SJSA1 (cell line): ENCODE data around the gene LHX3. TPM values are rescaled to one million over a fixed set of nuclear protein-coding genes. Genes with fewer than 3 reads are reported as not detected.

ENCODE experiments used
- DNase-seq, 2 experiments: peaks; one replicate each; pipeline ENCODE4 v3.0.0-alpha.2; 2015 to 2020; ENCODE audit warnings: low spot score in 2 of 2, low read depth in 1 of 2
- H3K27ac ChIP-seq: fragments of 250-450 bp; sonication (Bioruptor Pico); 2 replicates; pipeline ENCODE4 v1.5.1; 2020; ENCODE audit warnings: mild to moderate bottlenecking, moderate library complexity
- H3K27me3 ChIP-seq: fragments of 250-450 bp; sonication (Bioruptor Pico); replicated peaks from 2 replicates; pipeline ENCODE4 v1.5.1; 2020; ENCODE audit warnings: mild to moderate bottlenecking, moderate library complexity
- H3K36me3 ChIP-seq: fragments of 250-450 bp; sonication (Bioruptor Pico); 2 replicates; pipeline ENCODE4 v1.5.1; 2020; ENCODE audit warnings: mild to moderate bottlenecking
- H3K4me1 ChIP-seq: fragments of 250-450 bp; sonication (Bioruptor Pico); replicated peaks from 2 replicates; pipeline ENCODE4 v1.6.1; 2021; ENCODE audit warnings: mild to moderate bottlenecking
- H3K4me3 ChIP-seq: fragments of 250-450 bp; sonication (Bioruptor Pico); 2 replicates; pipeline ENCODE4 v1.5.1; 2020; ENCODE audit warnings: mild to moderate bottlenecking
- H3K9me3 ChIP-seq: fragments of 250-450 bp; sonication (Bioruptor Pico); replicated peaks from 2 replicates; pipeline ENCODE4 v1.5.1; 2020; ENCODE audit warnings: mild to moderate bottlenecking
- total RNA-seq: library from RNA; depleted of rRNA; stranded (reverse); fragments of >200 nt; shearing (Covaris generic); gene quantifications from 2 replicates; pipeline ENCODE4 v1.2.3, GENCODE V29; 2014

Gene LHX3
- total RNA-seq, 1 experiment from 2014 or later = not detected

- Histone ChIP-seq H3K4me3 (no peak overlapping the region), H3K4me1 (no peaks in the 10 kb centered on the region), H3K9me3 (no peaks in the 10 kb centered on the region), H3K27ac (no peak overlapping the region), H3K36me3 (no peaks in the 10 kb centered on the region), H3K27me3 (peaks cover 8% of the 10 kb centered on the region; the same call in 1 of the 2 replicates)
- DNase-seq = no peak
Measured at GRCh38 chr9:136171801-136172411, 33.0 kb downstream of the LHX3 start.

DNA sequence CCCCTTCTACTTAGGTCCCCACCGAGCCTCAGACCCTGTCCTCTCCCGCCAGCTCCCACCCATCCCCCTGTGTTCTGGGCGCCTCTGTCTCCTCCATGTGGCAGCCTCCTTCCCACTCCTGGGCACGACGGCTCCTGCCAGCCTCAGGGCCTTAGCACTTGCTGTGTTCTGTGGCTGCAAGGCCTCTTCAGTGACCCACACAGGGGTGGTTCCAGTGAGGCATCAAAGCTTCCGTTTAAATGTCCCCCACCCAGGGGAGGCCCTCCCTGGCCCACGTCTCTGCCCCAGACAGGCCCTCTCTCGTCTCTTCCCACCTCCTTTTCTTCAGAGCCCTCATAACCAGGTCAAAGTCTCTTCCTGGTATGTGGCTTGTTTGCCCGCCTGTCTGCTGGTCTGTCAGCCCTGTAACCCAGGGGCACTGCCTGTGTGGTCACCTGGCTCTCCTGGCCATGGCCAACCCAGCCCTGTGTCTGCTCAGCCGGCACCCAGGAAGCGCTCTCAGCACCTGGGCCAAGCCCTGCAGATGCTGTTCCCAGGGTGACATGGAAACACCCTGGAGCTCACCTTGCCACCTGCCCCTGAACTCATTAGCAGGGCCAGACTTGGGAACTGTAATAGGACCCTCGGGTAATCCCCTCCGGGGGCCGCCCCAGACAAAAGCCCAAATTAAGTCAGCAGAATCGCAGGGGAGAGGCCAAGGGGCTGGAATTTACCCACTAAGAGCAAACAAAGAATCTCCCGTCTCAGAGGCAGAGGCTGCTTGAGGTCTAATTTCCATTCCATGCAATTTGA, 33.7 kb downstream of the LHX3 start:
- no peak overlapping the region for H3K4me3 ChIP-seq
- peaks cover 8% of the 10 kb centered on the region; the same call in 1 of the 2 replicates for H3K27me3 ChIP-seq
- no peaks in the 10 kb centered on the region for H3K4me1 ChIP-seq
- H3K27ac ChIP-seq = no peak overlapping the region
- DNase-seq = no peak
- no peaks in the 10 kb centered on the region for H3K9me3 ChIP-seq
- H3K36me3 ChIP-seq = no peaks in the 10 kb centered on the region

- no peak overlapping the region for H3K4me3 ChIP-seq
- no peaks in the 10 kb centered on the region for H3K4me1 ChIP-seq
- H3K27ac ChIP-seq = no peak overlapping the region
- no peak for DNase-seq
- no peaks in the 10 kb centered on the region for H3K36me3 ChIP-seq
- H3K27me3 ChIP-seq = peaks cover 8% of the 10 kb centered on the region; the same call in 1 of the 2 replicates
- H3K9me3 ChIP-seq = no peaks in the 10 kb centered on the region; the same call in 1 of the 2 replicates
Measured at GRCh38 chr9:136170006-136170901, 34.7 kb downstream of the LHX3 start.

DNA sequence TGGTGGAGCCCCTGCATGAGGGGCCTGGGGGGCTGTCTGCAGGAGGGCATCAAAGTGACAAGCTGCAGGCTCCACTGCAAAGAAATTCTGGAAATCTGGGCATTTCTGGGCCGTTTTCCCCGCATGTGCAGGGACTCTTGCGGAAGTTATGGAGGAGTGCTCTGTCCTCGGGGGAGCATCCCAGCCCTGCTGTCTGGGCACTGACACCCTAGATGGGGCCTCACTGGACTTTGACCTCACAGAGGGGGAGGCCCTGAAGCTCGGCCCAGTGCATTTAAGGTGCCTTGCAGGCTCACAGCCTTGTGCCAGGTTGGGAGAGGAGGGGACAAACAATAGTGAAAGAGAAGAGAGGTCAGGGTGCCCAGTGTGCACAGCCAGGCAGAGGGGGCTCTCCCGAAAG, 35.4 kb downstream of the LHX3 start:
- no peaks in the 10 kb centered on the region for H3K36me3 ChIP-seq
- no peak overlapping the region for H3K27ac ChIP-seq
- H3K4me3 ChIP-seq = no peak overlapping the region
- H3K27me3 ChIP-seq = peaks cover 8% of the 10 kb centered on the region; the same call in 1 of the 2 replicates
- no peaks in the 10 kb centered on the region; the same call in 1 of the 2 replicates for H3K9me3 ChIP-seq
- no peaks in the 10 kb centered on the region for H3K4me1 ChIP-seq
- no peak for DNase-seq

GRCh38 chr9:136163248-136163850, 41.6 kb downstream of the LHX3 start:
- Histone ChIP-seq H3K27me3 (peaks cover 8% of the 10 kb centered on the region; the same call in 1 of the 2 replicates), H3K36me3 (no peaks in the 10 kb centered on the region), H3K4me1 (no peaks in the 10 kb centered on the region), H3K4me3 (no peak overlapping the region), H3K27ac (no peak overlapping the region), H3K9me3 (no peaks in the 10 kb centered on the region; the same call in 1 of the 2 replicates)
- no peak for DNase-seq

DNA sequence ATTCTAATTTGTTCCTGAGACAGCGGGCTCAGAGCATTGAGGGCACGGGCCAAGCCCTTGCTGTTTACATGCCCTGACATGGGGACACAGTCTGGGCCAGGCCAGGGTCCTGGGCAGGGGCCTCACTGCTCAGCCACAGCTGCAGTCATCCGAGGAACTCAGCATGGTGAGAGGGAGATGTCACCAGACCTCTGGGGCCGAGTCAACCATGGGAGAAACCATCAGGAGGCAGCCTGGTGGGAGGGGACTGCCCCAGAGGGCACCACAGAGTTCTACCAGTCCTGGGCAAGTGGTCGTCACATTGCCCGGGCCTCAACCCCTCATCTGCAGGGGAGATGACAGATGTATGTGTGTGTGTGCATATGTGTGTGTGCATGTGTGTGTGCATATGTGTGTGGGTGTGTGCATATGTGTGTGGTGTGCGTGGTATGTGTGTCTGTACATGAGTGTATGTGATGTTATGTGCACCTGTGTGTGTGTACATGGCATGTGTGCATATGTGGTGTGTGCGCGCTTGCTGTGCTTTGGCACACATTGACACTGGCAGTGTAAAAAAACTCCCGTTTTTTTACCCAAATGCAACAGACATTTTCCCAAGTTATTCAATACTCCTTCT, 43.8 kb downstream of the LHX3 start:
- Histone ChIP-seq H3K27ac (no peak overlapping the region), H3K36me3 (no peaks in the 10 kb centered on the region), H3K4me1 (no peaks in the 10 kb centered on the region), H3K4me3 (no peak overlapping the region), H3K27me3 (peaks cover 27% of the 10 kb centered on the region), H3K9me3 (no peaks in the 10 kb centered on the region; the same call in 1 of the 2 replicates)
- DNase-seq = no peak

DNA sequence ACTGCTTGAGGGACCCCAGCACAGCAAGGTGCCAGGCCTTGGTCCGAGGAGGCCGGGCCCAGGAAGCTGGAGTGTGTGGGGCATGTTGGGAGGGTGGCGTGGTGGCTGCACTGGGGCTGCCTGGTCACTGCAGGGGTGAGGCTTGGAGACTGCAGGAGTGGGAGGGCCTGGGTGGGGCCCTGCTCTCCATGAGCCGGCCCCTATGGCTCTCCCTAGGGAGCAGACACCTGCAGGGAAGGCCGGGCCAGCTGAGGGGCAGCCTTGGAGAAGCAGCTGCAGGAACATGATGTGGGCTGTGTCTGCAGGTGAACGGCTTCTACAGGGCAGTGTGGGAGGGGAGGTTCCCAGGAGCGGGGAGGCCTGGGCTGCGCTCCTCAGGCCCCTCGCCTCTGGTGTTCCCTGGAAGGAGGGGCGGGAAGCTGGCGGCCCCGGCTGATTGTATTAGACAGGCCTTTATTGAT, 44.5 kb downstream of the LHX3 start:
- no peaks in the 10 kb centered on the region for H3K9me3 ChIP-seq
- no peak overlapping the region for H3K27ac ChIP-seq
- no peak overlapping the region for H3K4me3 ChIP-seq
- H3K27me3 ChIP-seq = peaks cover 34% of the 10 kb centered on the region
- H3K4me1 ChIP-seq = no peaks in the 10 kb centered on the region
- no peaks in the 10 kb centered on the region for H3K36me3 ChIP-seq
- DNase-seq = no peak

DNA sequence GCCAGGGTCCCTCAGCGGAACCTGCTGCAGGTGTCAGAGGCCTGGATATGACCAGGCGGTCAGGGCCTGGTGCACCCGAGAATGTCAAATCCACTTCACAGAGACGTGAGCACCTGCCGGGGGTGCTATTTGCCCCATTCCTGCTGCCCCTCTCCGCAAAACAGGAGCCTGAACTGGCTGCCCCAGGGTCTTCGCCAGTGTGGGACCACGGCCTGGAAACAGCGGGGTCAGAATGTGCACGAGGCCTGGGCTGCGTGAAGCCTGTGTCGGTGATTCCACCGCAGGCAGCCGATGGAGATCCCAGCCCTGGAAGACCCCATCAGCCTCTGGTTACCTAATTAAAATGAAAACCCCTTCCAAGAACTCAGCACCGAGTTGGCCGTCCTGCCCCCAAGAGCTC, 45.1 kb downstream of the LHX3 start:
- DNase-seq = no peak
- no peaks in the 10 kb centered on the region for H3K4me1 ChIP-seq
- H3K27ac ChIP-seq = no peak overlapping the region
- peaks cover 36% of the 10 kb centered on the region for H3K27me3 ChIP-seq
- H3K9me3 ChIP-seq = no peaks in the 10 kb centered on the region
- no peak overlapping the region for H3K4me3 ChIP-seq
- H3K36me3 ChIP-seq = no peaks in the 10 kb centered on the region

GRCh38 chr9:136157477-136158265, 47.3 kb downstream of the LHX3 start:
- Histone ChIP-seq H3K4me3 (no peak overlapping the region), H3K9me3 (no peaks in the 10 kb centered on the region), H3K4me1 (no peaks in the 10 kb centered on the region), H3K27ac (no peak overlapping the region), H3K36me3 (no peaks in the 10 kb centered on the region), H3K27me3 (peaks cover 35% of the 10 kb centered on the region)
- no peak for DNase-seq

GRCh38 chr9:136156209-136157120, 48.5 kb downstream of the LHX3 start:
- Histone ChIP-seq H3K4me1 (no peaks in the 10 kb centered on the region), H3K27me3 (peaks cover 35% of the 10 kb centered on the region), H3K27ac (no peak overlapping the region), H3K4me3 (no peak overlapping the region), H3K9me3 (no peaks in the 10 kb centered on the region), H3K36me3 (no peaks in the 10 kb centered on the region)
- DNase-seq = no peak

GRCh38 chr9:136155576-136155975, 49.4 kb downstream of the LHX3 start:
- H3K9me3 ChIP-seq = no peaks in the 10 kb centered on the region
- H3K27me3 ChIP-seq = peaks cover 35% of the 10 kb centered on the region
- no peak overlapping the region for H3K4me3 ChIP-seq
- no peak for DNase-seq
- no peaks in the 10 kb centered on the region for H3K36me3 ChIP-seq
- H3K27ac ChIP-seq = no peak overlapping the region
- H3K4me1 ChIP-seq = no peaks in the 10 kb centered on the region

- Histone ChIP-seq H3K27me3 (peaks cover 35% of the 10 kb centered on the region), H3K36me3 (no peaks in the 10 kb centered on the region), H3K9me3 (no peaks in the 10 kb centered on the region), H3K4me1 (no peaks in the 10 kb centered on the region), H3K27ac (no peak overlapping the region), H3K4me3 (no peak overlapping the region)
- no peak for DNase-seq
Measured at GRCh38 chr9:136154943-136155342, 50.0 kb downstream of the LHX3 start.
